ENCODE measurements around the gene GAA.
"Not testable (repeated sequence)": the region's sequence is repeated elsewhere in the genome, so short reads cannot be mapped to it uniquely, and the experiment has no call there.

Gene GAA

GRCh38 chr17:80154166-80154565 lies 52.8 kb downstream of the GAA start:
- Mint-ChIP-seq H3K4me1 (ENCODE audit: low read depth) (peaks cover 14% of the 10 kb centered on the region), H3K9me3 (no peaks in the 10 kb centered on the region), H3K4me3 (no peak overlapping the region), H3K27me3 (no peaks in the 10 kb centered on the region), H3K36me3 (ENCODE audit: low read depth) (no peaks in the 10 kb centered on the region), H3K27ac (no peak overlapping the region)

- not testable (repeated sequence) for H3K27me3 Mint-ChIP-seq; H3K4me3 Mint-ChIP-seq; H3K36me3 Mint-ChIP-seq (ENCODE audit: low read depth); H3K9me3 Mint-ChIP-seq; H3K27ac Mint-ChIP-seq
- H3K4me1 Mint-ChIP-seq (ENCODE audit: low read depth), result peaks cover 14% of the 10 kb centered on the region
Observed at GRCh38 chr17:80155600-80155999, 54.2 kb downstream of the GAA start.

GRCh38 chr17:80158846-80159245 lies 57.5 kb downstream of the GAA start:
- no peak overlapping the region for H3K4me3 Mint-ChIP-seq
- no peak overlapping the region for H3K27ac Mint-ChIP-seq
- peaks cover 11% of the 10 kb centered on the region for H3K27me3 Mint-ChIP-seq
- no peaks in the 10 kb centered on the region for H3K4me1 Mint-ChIP-seq (ENCODE audit: low read depth)
- no peaks in the 10 kb centered on the region for H3K36me3 Mint-ChIP-seq (ENCODE audit: low read depth)
- H3K9me3 Mint-ChIP-seq, result no peaks in the 10 kb centered on the region

GRCh38 chr17:80160536-80160935 lies 59.2 kb downstream of the GAA start:
- Mint-ChIP-seq H3K36me3 (ENCODE audit: low read depth) (no peaks in the 10 kb centered on the region), H3K9me3 (no peaks in the 10 kb centered on the region)

GRCh38 chr17:80163336-80163735 lies 62.0 kb downstream of the GAA start:
- Mint-ChIP-seq H3K4me1 (ENCODE audit: low read depth) (no peaks in the 10 kb centered on the region), H3K27ac (no peak overlapping the region), H3K9me3 (no peaks in the 10 kb centered on the region), H3K36me3 (ENCODE audit: low read depth) (no peaks in the 10 kb centered on the region), H3K4me3 (no peak overlapping the region), H3K27me3 (peaks cover 11% of the 10 kb centered on the region)

More at GRCh38 chr17:80160536-80160935, 59.2 kb downstream of the GAA start:
- Mint-ChIP-seq H3K27ac (no peak overlapping the region), H3K4me1 (ENCODE audit: low read depth) (no peaks in the 10 kb centered on the region), H3K27me3 (peaks cover 11% of the 10 kb centered on the region), H3K4me3 (no peak overlapping the region)

GRCh38 chr17:80164185-80164584 lies 62.8 kb downstream of the GAA start:
- no peaks in the 10 kb centered on the region for H3K4me1 Mint-ChIP-seq (ENCODE audit: low read depth)
- H3K27me3 Mint-ChIP-seq, result peaks cover 11% of the 10 kb centered on the region
- H3K27ac Mint-ChIP-seq, result no peak overlapping the region
- no peaks in the 10 kb centered on the region for H3K9me3 Mint-ChIP-seq
- no peaks in the 10 kb centered on the region for H3K36me3 Mint-ChIP-seq (ENCODE audit: low read depth)
- H3K4me3 Mint-ChIP-seq, result no peak overlapping the region

- Mint-ChIP-seq H3K4me3 (no peak overlapping the region), H3K36me3 (ENCODE audit: low read depth) (no peaks in the 10 kb centered on the region), H3K27ac (no peak overlapping the region), H3K4me1 (ENCODE audit: low read depth) (no peaks in the 10 kb centered on the region), H3K27me3 (no peaks in the 10 kb centered on the region), H3K9me3 (no peaks in the 10 kb centered on the region)
Observed at GRCh38 chr17:80166446-80166845, 65.1 kb downstream of the GAA start.

GRCh38 chr17:80168371-80168770 lies 67.0 kb downstream of the GAA start:
- no peak overlapping the region for H3K4me3 Mint-ChIP-seq
- H3K36me3 Mint-ChIP-seq (ENCODE audit: low read depth), result no peaks in the 10 kb centered on the region
- no peaks in the 10 kb centered on the region for H3K27me3 Mint-ChIP-seq
- no peaks in the 10 kb centered on the region for H3K9me3 Mint-ChIP-seq
- no peak overlapping the region for H3K27ac Mint-ChIP-seq
- H3K4me1 Mint-ChIP-seq (ENCODE audit: low read depth), result no peaks in the 10 kb centered on the region

GRCh38 chr17:80169107-80169506 lies 67.7 kb downstream of the GAA start:
- Mint-ChIP-seq H3K27me3 (no peaks in the 10 kb centered on the region), H3K27ac (no peak overlapping the region), H3K9me3 (no peaks in the 10 kb centered on the region), H3K36me3 (ENCODE audit: low read depth) (no peaks in the 10 kb centered on the region), H3K4me3 (no peak overlapping the region), H3K4me1 (ENCODE audit: low read depth) (no peaks in the 10 kb centered on the region)
